Hepatocyte (in vitro differentiated cells): ENCODE data around the gene RELA.

ENCODE experiments used
- EZH2 ChIP-seq: fragments of 200-600 bp; sonication (generic); IDR thresholded peaks from 2 replicates; pipeline ENCODE4 v1.6.1; 2016; ENCODE audit warnings: antibody characterized with exemption, mild to moderate bottlenecking, borderline replicate concordance
- TF ChIP-seq, protein P1 (sequence below): fragments of 200-600 bp; sonication (generic); IDR thresholded peaks from 2 replicates; pipeline ENCODE4 v1.5.1; 2016; ENCODE audit warnings: antibody characterized with exemption, mild to moderate bottlenecking; ENCODE audit not compliant: poor library complexity

DNA sequence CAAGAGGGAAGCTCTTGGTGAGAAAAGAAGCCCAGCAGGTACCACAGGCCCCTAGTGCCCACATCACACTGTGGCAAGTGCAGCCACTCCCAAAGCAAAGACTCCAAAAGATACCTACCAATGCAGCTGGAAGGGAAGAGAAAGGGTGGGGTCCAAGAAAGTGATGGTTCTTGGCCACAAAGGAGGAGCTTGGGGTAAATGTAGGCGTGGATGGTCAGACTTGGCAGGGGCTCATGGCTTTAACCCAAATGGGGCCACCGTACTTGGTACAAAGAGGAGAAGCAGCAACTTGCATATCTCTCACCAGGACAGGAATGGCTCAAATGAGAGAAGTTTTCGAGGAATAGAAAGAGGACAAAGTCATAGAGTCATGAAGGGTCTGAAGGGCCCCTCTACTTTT lies 53.5 kb downstream of the RELA start:
- TF ChIP-seq, protein P1, sequence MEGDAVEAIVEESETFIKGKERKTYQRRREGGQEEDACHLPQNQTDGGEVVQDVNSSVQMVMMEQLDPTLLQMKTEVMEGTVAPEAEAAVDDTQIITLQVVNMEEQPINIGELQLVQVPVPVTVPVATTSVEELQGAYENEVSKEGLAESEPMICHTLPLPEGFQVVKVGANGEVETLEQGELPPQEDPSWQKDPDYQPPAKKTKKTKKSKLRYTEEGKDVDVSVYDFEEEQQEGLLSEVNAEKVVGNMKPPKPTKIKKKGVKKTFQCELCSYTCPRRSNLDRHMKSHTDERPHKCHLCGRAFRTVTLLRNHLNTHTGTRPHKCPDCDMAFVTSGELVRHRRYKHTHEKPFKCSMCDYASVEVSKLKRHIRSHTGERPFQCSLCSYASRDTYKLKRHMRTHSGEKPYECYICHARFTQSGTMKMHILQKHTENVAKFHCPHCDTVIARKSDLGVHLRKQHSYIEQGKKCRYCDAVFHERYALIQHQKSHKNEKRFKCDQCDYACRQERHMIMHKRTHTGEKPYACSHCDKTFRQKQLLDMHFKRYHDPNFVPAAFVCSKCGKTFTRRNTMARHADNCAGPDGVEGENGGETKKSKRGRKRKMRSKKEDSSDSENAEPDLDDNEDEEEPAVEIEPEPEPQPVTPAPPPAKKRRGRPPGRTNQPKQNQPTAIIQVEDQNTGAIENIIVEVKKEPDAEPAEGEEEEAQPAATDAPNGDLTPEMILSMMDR, result no peak
- no peak for TF ChIP-seq EZH2
